Nephron (organoid): ENCODE results near the gene RIN1.

Source experiments
- H3K27ac Mint-ChIP-seq, 3 experiments: 2 replicates each; pipeline ENCODE4 v1.8.0; 2020; ENCODE audit warnings: mixed read lengths in 3 of 3, mild to moderate bottlenecking in 2 of 3, moderate library complexity in 1 of 3
- H3K27me3 Mint-ChIP-seq: 2 replicates; pipeline ENCODE4 v1.8.0; 2021; ENCODE audit warnings: low read depth, mild to moderate bottlenecking, moderate library complexity, mixed read lengths
- H3K36me3 Mint-ChIP-seq: 2 replicates; pipeline ENCODE4 v1.8.0; 2020; ENCODE audit warnings: low read depth, mixed read lengths
- H3K4me1 Mint-ChIP-seq: 2 replicates; pipeline ENCODE4 v1.8.0; 2020; ENCODE audit warnings: mixed read lengths
- H3K4me3 Mint-ChIP-seq, 3 experiments: 2 replicates each; pipeline ENCODE4 v1.8.0; 2020; ENCODE audit warnings: mild to moderate bottlenecking in 3 of 3, mixed read lengths in 3 of 3, moderate library complexity in 2 of 3
- H3K9me3 Mint-ChIP-seq: 2 replicates; pipeline ENCODE4 v1.8.0; 2020; ENCODE audit warnings: mixed read lengths
- TF ChIP-seq, protein P1 (sequence below), 3 experiments: fragments of 200-600 bp; sonication (generic); IDR thresholded peaks; one replicate each; pipeline ENCODE4 v1.5.0; 2021; ENCODE audit warnings: antibody characterized with exemption in 3 of 3; ENCODE audit not compliant: unreplicated experiment in 3 of 3

Gene RIN1

GRCh38 chr11:66331542-66332370 lies 4.5 kb downstream of the RIN1 start:
- Mint-ChIP-seq H3K36me3 (no peaks in the 10 kb centered on the region), H3K4me3 (no peak overlapping the region), H3K9me3 (no peaks in the 10 kb centered on the region), H3K27me3 (peaks cover 3% of the 10 kb centered on the region), H3K4me1 (peaks cover 22% of the 10 kb centered on the region), H3K27ac (no peak overlapping the region)
- TF ChIP-seq, protein P1, sequence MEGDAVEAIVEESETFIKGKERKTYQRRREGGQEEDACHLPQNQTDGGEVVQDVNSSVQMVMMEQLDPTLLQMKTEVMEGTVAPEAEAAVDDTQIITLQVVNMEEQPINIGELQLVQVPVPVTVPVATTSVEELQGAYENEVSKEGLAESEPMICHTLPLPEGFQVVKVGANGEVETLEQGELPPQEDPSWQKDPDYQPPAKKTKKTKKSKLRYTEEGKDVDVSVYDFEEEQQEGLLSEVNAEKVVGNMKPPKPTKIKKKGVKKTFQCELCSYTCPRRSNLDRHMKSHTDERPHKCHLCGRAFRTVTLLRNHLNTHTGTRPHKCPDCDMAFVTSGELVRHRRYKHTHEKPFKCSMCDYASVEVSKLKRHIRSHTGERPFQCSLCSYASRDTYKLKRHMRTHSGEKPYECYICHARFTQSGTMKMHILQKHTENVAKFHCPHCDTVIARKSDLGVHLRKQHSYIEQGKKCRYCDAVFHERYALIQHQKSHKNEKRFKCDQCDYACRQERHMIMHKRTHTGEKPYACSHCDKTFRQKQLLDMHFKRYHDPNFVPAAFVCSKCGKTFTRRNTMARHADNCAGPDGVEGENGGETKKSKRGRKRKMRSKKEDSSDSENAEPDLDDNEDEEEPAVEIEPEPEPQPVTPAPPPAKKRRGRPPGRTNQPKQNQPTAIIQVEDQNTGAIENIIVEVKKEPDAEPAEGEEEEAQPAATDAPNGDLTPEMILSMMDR (IDR thresholded peaks at IDR 0.05; ENCODE audit: unreplicated experiment in 3 of 3), result no peak

DNA sequence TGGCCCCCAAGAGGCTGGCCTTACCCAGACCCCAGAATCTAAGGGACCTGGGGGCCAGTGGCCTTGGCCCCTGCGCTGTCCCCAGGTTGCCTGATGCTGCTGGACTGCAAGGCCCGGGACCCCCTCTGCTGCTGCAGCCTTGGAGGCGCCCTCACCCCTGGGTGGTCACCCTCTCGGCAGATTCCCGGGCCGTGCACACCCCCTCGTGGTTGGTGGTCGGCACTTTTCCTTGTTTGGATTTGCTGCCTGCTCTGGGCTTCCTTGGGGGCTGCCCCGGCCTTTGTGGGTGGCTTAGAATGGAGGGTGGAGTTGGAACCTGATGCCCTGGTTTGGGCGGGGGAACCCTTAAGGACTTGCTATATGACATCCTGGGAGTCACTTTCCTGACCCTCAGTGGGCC lies 5.3 kb downstream of the RIN1 start:
- H3K4me1 Mint-ChIP-seq, result peaks cover 17% of the 10 kb centered on the region

GRCh38 chr11:66329165-66329673 lies 7.0 kb downstream of the RIN1 start:
- H3K4me1 Mint-ChIP-seq, result peaks cover 30% of the 10 kb centered on the region
- TF ChIP-seq, protein P1 (IDR thresholded peaks at IDR 0.05; ENCODE audit: unreplicated experiment in 3 of 3), result no peak
- no peaks in the 10 kb centered on the region for H3K27me3 Mint-ChIP-seq
- H3K36me3 Mint-ChIP-seq, result no peaks in the 10 kb centered on the region
- no peaks in the 10 kb centered on the region for H3K9me3 Mint-ChIP-seq
- H3K27ac Mint-ChIP-seq, result no peak overlapping the region
- no peak overlapping the region for H3K4me3 Mint-ChIP-seq

More for the DNA sequence above, 5.3 kb downstream of the RIN1 start:
- TF ChIP-seq, protein P1 (IDR thresholded peaks at IDR 0.05; ENCODE audit: unreplicated experiment in 3 of 3), result no peak
- H3K27me3 Mint-ChIP-seq, result no peaks in the 10 kb centered on the region
- no peaks in the 10 kb centered on the region for H3K9me3 Mint-ChIP-seq
- no peaks in the 10 kb centered on the region for H3K36me3 Mint-ChIP-seq
- no peak overlapping the region for H3K27ac Mint-ChIP-seq
- no peak overlapping the region for H3K4me3 Mint-ChIP-seq

DNA sequence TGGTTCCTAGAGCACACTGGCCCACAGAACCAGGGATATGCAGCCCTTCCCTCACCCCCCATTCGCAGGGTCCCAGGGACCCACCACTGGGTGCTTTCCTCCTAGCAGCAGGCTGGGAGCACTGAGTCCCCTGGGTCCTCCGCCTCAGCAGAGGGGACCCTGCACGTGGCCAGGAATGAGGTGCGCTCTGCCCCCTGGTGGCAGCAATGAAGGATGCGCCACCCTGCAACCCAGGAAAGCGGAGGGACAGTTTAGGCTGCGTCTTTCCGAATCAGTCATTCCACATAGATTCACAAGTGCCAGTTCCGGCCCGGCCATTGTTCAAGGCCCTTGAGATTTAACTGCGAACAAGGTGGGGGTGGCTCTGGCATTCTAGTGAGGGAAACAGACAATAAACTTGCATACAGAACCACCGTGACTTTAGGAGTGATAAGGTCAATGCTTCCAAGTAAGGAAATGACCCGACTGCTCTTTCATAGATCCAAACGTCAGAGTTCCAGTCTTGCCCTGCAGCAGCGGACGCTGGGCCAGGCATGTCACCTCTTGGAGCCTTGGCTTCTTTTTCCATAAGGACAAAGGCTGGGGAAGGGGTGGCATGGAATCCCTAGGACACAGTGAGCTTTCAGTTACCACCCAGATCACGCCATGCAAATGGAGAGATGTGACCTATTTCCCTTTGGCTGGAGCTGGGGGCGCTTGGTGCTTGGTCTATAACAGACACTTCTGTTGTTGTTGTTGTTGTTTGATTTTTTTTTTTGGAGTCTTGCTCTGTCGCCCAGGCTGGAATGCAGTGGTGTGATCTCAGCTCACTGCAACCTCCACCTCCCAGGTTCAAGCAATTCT lies 7.7 kb downstream of the RIN1 start:
- TF ChIP-seq, protein P1 (IDR thresholded peaks at IDR 0.05; ENCODE audit: unreplicated experiment in 3 of 3), result peak; percentile 94 to 96 (median 95)
- Mint-ChIP-seq H3K4me1 (peaks cover 37% of the 10 kb centered on the region), H3K36me3 (no peaks in the 10 kb centered on the region), H3K4me3 (peak overlapping the region in 2 of 3 experiments; percentile 17 to 19), H3K27me3 (no peaks in the 10 kb centered on the region), H3K9me3 (no peaks in the 10 kb centered on the region), H3K27ac (peak overlapping the region; percentile 77 to 93 (median 86))

GRCh38 chr11:66328031-66328301 lies 8.3 kb downstream of the RIN1 start:
- H3K9me3 Mint-ChIP-seq, result no peaks in the 10 kb centered on the region
- H3K27me3 Mint-ChIP-seq, result no peaks in the 10 kb centered on the region
- no peak overlapping the region for H3K4me3 Mint-ChIP-seq
- peaks cover 42% of the 10 kb centered on the region for H3K4me1 Mint-ChIP-seq
- H3K36me3 Mint-ChIP-seq, result no peaks in the 10 kb centered on the region
- TF ChIP-seq, protein P1 (IDR thresholded peaks at IDR 0.05; ENCODE audit: unreplicated experiment in 3 of 3), result no peak
- H3K27ac Mint-ChIP-seq, result peak overlapping the region; percentile 77 to 93 (median 86)
